ENCODE measurements around the gene NAV3.

DNA sequence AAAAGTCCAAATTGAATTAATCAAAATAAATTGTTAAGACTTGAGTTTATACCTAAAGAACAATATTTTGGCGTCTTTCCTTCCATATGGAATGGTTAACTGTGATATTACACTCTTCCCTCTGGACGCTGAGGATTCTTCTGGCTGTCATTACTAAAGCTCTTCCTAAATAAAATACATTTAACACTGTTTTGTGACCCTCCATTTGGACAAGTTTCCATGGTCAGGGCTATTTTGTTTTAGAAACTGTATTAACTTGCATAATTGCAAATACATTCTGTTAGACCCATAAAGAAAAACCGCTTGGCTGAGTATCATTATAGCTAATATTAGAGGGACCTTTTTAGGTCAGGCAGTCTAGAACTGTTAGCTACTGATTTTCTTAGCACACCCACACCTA is 87.4 kb downstream of the NAV3 start:
- TF ChIP-seq CTCF (IDR thresholded peaks at IDR 0.05) (no peak), POLR2A (IDR thresholded peaks at IDR 0.05) (no peak)

Measured in right lobe of liver (tissue), 4 donors.